HT-29 (cell line): Measurements from ENCODE around the gene C22orf15. TPM values are rescaled to one million over a fixed set of nuclear protein-coding genes. Genes with fewer than 3 reads are reported as not detected.

Experiments used
- DNase-seq: peaks from one replicate; pipeline ENCODE4 v3.0.0-alpha.2; 2015; ENCODE audit warnings: low spot score
- total RNA-seq: library from RNA; depleted of rRNA; stranded (reverse); fragments of >200 nt; shearing (Covaris generic); gene quantifications from 2 replicates; pipeline ENCODE4 v1.2.3, GENCODE V29; 2014

The C22orf15 gene
- total RNA-seq, 1 experiment from 2014 or later = not detected

DNA sequence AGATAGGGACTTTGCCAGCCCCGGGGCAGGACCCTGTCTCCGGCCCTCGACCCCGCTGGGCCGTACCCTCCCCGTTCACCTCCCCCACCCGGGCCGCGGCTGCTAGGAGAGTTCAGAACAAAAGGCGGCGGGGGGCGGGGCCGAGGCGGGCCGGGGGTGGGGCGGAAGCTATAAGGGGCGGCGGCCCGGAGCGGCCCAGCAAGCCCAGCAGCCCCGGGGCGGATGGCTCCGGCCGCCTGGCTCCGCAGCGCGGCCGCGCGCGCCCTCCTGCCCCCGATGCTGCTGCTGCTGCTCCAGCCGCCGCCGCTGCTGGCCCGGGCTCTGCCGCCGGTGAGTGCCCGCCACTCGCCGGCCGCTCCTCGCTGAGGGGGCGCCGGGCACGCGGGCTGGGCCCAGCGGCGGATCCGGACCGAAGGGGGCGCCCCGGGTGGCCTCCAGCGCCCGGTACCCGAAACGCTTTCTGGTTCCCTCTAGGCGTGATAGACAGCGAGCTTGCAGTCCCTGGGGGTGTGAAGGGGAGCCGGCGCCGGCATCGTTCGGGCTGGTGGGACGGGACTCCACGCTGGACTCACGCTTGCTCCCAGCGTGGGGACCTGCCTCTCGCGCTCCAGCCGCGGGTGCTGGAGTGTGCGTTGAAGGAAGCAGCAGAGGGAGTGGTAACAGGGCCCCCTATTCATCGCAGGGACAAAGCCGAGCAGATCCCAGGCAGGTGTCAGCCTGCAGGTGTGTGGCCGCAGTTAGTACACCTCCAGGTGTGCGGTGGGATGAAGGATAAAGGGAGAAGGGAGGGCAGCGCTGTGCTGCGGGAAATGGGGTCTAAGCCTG is 10.1 kb downstream of the C22orf15 start, which contains the start of gene MMP11:
Gene MMP11 (plus strand): TSS at position 201 of the 825 bp plus-strand sequence. CDS start 22 bp downstream, at position 223.
- peak; percentile 24 for DNase-seq

DNA sequence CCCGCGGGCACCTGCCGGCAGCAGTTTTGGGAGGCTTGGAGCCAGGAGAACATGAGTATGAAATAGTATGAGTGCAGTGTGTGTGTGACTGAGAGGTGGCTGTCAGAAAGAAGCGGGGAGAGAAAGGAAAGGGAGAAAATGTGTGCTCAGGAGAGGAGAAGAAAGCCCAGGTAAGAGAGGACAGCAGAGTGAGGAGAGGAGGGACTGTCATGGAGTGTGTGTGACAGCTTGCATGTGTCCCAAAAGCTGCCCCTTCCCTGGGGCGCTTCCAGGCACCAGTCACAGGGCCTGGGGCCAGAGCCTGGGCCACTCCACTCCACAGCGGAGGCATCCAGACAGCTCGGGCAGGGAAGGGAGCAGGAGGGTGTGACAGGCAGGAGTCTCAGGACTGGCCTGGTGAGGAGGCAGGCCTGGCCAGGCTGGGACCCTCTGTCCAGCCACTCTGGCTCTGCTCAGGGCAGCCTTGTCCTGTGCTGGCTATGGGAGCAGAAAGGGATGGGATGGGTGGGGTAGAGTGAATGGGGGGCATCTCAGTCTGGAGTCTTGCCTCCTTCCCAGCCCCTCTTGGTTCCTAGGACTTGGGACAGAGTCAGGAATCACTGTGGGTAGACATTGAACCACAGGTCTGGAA is 10.8 kb downstream of the C22orf15 start:
- no peak for DNase-seq

DNA sequence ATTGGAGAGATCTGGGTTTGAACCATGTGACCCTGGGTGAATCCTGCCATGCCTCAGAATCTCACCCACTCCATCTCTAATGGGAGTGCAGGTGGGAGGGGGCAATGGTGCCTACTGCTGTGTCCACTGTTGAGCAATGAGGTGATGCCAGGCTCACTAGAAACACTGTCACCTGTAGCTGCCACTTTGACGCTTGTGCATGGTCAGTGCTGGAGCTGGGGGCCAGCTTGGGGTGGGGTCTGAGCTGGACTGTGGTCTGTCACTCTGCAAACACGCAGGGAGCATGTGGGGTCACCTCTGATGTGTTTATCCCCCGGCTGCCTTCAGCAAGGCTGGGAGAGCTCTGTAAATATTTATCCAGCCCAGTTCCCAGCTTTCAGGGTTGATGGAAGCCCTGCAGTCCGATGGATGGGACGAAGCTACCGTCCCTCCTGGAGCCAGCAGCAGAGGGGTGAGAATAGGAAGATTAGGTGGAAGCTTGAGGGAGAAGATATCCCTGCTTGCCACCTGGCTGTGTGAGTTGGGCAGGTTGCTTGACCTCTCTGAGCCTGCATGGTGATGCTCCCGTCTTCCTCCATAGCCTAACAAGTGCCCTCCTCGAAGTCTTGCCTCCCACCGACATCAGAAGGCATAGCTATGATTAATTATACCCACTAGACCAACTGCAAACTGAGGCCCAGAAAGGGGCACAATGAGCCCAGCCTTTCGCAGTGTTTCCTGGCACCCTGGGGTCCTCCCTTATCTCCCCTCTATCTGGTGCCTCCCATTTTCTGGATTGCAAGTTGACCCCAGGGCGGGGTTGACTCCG is 11.5 kb downstream of the C22orf15 start:
- no peak for DNase-seq

DNA sequence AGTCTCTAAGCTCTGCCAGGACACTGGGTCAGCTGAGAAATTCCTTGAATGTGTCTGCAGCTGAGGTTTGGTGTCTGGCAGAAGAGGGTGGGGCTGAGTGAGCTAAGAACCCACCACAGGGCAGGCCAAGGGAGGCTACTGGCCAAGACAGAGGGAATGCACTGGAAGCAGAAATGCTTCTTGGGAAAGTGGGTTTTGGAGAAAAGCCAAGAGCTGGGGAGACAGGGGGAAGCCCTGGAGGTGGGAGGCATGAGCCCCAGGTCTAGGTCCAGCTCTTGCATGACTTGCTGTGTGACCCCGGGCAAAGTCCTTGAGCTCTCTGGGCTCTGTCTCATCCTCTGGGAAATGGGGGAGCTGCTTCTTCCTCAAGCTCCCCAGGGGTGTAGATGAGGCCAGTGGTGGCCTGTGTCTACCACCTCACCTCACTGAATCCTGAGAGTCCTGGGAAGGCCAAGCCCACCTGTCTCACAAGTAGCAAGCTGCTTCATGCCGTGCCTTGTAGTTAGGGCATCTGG is 12.2 kb downstream of the C22orf15 start:
- DNase-seq = no peak

DNA sequence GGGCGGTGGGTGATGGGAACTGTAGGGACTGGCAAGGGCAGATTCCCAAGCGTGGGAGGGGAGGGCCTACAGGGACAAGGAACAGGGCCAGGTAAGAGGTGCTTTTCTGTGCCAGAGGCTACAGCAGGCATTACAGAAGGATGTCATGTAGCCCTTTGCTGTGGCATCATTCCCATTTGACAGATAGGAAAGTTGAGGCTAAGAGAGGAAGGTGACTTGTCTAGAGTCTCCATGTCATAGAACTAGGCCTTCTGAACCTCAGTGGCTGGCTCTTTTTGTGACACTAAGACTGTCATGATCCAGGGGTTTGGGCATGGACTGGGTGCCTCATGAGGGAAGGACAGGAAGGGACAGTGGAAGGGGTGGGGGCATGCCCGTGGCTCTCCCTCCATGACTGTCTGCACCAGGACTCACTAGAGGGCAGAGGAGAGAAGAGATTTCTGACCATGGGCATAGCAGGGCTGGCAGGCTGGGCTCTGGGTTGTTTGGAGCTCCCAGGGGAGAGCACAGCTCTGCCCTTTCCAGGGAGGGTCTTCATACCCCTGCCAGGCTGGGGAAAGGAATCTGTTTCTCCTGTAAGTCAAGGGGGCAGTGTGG is 13.1 kb downstream of the C22orf15 start:
- DNase-seq = no peak

DNA sequence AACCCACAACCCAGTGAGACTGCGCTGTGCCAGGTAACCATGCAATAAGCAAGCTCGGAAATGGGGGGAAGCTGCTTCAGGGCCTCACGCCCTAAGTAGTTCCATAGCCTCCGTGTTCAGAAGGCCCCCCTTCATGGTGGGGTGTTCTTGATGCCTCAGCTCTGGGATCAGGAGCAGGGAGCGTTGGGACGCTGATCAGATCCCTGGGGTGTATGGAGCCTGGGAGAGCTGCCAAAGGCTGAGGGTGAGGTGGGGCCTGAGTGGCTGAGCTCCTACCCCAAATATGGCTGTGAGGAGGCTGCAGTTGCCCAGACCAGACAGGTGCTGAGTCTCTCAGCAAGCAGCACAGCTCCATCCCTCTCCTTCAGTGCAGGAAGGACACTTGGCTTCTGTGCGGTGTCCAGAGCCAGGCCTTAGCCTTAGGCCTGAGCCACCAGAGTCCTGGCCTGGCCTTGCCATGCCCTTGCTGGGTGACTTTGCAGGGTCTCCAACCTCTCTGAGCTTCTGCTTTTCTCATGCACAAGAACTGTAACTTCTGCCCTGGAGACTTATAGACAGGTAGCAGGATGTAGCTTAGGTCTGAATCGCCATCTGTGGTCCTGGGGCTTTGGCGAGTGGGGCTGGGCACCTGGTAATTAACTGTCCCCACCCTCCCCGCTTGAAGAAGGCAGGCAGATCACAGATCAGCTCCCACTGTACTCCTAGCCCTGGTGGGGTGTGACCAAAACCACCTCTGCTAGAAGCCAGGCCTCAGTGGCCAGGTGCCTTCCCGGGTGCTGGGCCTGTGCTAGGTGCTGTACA is 15.2 kb downstream of the C22orf15 start:
- DNase-seq = no peak

DNA sequence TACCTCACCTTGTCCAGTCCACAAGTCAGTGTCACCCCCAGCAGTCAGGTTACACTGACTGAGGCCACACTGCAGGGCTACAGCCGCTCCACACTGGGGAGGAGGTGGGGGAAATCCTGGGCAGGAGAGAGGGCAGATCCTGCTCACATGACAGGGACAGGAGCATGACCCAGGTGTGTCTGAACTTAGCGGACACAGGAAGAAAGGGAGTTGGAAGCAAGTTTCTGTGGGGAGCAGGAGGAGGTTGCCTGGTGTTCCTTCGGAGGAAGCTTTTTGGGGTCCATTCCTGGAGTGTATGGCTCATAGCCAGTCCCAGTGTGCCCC is 15.7 kb downstream of the C22orf15 start:
- no peak for DNase-seq

DNA sequence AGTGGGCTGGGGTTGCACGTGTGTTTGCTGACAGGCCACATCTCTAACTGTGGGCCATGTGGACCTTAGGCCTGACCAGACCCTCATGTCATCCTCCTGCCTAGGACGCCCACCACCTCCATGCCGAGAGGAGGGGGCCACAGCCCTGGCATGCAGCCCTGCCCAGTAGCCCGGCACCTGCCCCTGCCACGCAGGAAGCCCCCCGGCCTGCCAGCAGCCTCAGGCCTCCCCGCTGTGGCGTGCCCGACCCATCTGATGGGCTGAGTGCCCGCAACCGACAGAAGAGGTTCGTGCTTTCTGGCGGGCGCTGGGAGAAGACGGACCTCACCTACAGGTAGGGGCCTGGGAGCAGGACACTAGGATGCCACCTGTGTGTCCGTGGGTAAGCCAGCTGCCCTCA is 16.3 kb downstream of the C22orf15 start:
- DNase-seq = no peak

DNA sequence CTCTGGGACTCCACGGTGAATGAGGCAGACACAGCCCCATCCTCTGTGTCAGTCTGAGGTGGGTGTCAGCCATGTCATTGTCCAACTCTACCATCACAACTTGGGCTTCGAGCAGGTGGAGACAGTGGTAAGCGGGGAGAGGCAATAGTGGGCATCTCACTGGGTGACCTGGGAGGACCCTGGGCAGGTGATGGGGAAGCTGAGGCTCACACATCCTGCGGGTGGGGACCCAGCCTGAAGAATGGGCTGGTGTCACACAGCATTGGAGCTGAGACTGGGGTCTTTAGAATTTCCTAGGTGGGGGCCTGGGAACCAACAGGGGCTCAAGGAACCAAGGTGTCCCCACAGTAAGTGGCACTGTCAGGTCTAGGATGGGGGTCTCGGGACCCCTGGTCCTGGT is 16.9 kb downstream of the C22orf15 start:
- no peak for DNase-seq

DNA sequence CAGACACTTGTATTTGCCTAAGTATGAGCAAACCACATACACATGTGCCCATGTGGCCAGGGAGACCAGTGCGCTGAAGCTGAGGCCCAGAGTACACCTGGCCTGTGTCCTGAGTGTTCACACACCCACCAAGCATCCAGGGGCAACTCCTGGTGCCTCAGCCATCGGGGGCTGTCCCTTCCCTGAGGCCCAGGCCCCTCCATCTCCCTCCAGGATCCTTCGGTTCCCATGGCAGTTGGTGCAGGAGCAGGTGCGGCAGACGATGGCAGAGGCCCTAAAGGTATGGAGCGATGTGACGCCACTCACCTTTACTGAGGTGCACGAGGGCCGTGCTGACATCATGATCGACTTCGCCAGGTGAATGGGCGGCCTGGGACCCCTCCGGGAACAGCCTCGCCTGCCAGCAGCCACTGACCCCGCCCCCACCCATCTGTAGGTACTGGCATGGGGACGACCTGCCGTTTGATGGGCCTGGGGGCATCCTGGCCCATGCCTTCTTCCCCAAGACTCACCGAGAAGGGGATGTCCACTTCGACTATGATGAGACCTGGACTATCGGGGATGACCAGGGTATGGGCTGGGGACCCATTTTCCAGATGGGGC is 17.5 kb downstream of the C22orf15 start:
- DNase-seq = no peak

DNA sequence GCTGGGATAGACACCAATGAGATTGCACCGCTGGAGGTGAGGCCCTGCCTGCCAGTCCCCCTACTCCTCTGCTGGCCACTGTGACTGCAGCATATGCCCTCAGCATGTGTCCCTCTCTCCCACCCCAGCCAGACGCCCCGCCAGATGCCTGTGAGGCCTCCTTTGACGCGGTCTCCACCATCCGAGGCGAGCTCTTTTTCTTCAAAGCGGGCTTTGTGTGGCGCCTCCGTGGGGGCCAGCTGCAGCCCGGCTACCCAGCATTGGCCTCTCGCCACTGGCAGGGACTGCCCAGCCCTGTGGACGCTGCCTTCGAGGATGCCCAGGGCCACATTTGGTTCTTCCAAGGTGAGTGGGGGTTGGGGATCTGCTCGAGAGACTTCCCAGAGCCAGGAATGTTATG is 18.3 kb downstream of the C22orf15 start:
- DNase-seq = no peak

DNA sequence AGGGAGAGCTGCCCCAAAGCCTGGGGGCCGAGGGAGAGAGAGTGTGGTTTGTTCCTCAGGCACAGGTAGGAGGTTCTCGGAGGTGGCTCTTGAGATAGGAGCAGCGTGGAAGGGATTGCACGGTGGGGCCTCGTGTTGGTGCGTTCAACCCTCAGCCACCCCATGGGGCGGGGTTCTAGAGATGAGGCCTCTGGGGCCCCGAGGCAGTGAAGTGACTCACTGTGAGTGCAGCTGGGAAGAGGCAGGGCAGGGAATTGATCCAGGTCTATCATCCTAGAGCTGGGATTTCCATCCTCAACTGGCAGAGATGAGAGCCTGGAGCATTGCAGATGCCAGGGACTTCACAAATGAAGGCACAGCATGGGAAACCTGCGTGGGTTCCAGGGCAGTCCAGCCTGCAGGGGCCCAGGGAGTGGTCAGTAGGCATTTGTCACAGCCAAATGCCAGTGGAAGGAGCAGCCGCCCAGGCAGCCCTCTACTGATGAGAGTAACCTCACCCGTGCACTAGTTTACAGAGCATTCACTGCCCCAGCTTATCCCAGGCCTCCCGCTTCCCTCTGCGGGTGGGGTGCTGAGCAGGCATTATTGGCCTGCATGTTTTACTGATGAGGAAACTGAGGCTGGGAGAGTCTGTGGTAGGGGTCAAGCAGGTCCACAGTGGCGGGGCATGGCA is 18.9 kb downstream of the C22orf15 start:
- DNase-seq = no peak

DNA sequence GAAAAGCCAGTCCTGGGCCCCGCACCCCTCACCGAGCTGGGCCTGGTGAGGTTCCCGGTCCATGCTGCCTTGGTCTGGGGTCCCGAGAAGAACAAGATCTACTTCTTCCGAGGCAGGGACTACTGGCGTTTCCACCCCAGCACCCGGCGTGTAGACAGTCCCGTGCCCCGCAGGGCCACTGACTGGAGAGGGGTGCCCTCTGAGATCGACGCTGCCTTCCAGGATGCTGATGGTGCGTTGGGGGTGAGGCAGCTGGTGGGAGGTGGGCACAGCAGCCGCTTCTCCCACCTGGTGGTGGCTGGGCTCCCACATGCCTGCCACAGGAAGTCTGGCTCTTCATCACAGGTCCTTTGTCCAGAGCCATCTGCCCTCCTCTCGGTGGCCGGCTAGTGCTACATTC is 19.5 kb downstream of the C22orf15 start:
- DNase-seq = no peak

DNA sequence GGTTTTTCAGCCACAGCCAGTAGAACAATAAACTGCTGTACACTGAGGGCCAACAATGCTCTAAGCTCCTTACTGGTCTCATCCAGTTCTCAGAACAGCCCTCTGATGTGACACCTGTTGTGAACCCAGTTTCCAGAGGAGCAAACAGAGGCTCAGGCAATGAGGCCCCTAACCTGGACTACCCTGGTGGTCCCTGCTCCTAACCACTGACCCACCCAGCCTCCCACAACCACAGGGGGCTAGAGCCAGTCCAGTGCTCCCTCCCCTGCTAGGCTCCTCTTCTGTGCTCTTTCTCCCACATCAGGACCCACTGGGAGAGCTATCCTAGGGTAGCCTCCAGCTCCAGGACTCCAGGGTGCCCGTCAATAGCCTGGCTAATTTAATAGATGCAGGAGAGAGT is 19.9 kb downstream of the C22orf15 start:
- no peak for DNase-seq

DNA sequence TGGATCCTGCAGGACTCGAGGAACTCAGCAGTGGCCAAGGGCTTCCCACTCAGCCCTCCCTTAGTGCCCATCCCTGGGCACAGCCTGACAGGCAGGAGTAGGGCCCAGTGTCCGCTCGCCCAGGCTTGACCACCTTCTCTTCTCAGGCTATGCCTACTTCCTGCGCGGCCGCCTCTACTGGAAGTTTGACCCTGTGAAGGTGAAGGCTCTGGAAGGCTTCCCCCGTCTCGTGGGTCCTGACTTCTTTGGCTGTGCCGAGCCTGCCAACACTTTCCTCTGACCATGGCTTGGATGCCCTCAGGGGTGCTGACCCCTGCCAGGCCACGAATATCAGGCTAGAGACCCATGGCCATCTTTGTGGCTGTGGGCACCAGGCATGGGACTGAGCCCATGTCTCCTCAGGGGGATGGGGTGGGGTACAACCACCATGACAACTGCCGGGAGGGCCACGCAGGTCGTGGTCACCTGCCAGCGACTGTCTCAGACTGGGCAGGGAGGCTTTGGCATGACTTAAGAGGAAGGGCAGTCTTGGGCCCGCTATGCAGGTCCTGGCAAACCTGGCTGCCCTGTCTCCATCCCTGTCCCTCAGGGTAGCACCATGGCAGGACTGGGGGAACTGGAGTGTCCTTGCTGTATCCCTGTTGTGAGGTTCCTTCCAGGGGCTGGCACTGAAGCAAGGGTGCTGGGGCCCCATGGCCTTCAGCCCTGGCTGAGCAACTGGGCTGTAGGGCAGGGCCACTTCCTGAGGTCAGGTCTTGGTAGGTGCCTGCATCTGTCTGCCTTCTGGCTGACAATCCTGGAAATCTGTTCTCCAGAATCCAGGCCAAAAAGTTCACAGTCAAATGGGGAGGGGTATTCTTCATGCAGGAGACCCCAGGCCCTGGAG is 20.7 kb downstream of the C22orf15 start:
- no peak for DNase-seq

DNA sequence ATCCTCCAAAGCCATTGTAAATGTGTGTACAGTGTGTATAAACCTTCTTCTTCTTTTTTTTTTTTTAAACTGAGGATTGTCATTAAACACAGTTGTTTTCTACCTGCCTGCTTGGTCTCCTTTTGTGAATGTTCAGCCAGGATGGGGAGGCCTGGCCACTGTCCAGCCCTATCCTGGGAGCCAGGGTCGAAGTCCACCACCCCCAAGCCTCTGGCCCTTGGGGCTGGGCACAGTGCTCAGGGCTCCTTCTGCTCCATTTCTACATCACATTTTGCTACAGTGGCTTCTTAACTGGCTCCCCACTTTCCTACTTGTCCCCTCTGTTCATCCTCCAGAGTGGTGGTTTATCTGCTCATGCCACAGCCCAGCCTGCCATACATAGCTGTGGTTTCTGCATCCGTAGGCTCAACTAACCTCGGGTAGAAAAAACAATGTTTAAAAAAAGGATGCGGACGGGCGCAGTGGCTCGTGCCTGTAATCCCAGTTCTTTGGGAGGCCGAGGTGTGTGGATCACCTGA is 21.5 kb downstream of the C22orf15 start:
- no peak for DNase-seq

DNA sequence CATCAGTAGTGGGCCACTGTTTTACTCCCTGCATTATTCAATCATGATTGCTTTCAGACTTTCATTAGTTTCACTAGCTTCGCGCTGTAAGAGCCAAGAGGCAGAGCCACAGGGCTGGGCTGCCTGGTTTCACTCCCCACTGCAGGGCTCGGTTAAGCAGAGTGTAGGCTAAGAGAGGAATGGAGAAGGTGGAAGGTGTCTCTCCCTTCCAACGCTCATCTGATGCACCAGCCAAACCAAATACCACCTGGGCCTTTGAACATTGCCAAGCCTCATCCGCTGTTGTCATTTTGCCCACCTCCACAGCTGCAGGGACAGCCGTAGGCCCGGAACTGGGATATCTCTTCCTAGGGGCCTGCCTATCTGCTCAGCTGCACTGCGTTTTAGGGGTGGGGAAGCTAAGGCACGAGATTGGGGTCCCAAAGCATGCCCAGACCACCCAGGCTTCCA is 23.5 kb downstream of the C22orf15 start:
- DNase-seq = no peak

DNA sequence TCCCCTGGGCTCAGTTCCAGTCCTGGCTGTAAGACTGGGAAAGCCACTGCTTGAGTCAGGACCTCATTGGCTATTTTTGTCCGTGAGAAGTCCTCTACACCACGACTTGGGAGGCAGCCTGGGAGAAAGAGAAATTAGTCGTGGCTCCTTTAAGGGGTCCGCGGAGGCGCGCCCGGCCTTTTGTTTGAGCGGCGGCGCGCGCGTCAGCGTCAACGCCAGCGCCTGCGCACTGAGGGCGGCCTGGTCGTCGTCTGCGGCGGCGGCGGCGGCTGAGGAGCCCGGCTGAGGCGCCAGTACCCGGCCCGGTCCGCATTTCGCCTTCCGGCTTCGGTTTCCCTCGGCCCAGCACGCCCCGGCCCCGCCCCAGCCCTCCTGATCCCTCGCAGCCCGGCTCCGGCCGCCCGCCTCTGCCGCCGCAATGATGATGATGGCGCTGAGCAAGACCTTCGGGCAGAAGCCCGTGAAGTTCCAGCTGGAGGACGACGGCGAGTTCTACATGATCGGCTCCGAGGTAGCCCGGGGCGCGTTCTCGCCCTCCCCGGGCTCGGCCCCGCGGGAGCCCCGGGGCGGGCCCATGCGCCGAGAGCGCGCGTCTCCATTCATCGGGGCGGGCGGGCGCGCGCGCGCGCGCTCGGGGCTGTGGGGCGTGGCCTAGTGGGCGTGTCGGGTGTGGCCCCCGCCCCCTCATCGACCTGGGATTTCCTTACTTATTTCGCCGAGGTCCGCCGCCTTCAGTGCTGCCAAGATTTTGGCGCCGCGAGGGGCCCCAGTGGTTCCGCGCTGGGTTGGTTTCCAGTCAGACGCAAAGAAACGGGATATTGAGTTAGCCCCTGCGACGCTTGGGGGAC is 24.2 kb downstream of the C22orf15 start, which contains the start of gene SMARCB1:
Gene SMARCB1 (plus strand): TSS at position 215 of the 848 bp plus-strand sequence. CDS start 204 bp downstream, at position 419.
- peak; percentile 85 for DNase-seq
